ENCODE data around the gene HLA-E. TPM values are rescaled to one million over a fixed set of nuclear protein-coding genes. Genes with fewer than 3 reads are reported as not detected.

Gene HLA-E
- total and polyA plus RNA-seq, 2 of the 13 experiments (the other 11 are each of a cell fraction or from before 2014, with no cell fraction given): 45.2 to 90.4 TPM

DNA sequence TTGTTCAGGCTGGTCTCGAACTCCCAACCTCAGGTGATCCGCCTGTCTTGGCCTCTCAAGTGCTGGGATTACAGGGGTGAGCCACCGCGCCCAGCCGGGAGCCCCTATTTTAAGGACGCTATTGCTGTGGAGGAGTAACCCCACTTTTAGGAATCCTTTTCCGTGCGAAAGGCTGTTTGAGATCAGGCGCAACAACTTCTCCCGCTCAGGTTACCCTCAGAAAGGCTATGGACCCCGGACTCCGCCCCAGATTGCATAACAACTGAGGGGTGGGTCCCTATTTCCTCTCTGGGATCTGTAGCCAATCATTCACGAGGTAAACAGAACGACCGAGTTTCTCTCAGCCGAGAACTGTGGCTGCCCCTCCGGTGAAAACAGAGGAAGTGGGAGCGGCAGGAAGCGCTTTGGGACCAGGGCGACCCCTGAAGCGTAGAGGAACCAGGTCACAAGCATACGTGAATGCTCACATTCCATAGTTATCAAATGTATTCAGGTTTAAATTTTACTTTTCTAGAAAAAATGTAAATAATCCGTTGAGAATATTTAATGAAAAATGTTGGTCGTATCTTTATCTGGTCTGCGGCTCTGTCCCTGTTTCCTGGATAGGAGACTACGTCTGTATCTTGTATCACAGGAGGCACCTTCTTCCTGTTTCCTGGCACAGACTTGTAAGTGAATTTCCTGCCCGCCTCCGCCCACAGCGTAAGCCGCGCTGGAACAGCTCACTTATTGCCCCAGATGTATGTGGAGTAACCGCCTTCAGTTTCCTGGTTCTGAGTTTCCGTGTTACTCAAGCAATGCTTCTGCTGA lies 26.8 kb downstream of the HLA-E start (continued):
- no peak for TF ChIP-seq ZNF281 (CRISPR knock-in tag; IDR thresholded peaks at IDR 0.05; ENCODE audit: borderline replicate concordance)
- no peak for TF ChIP-seq ZNF720 (CRISPR knock-in tag; IDR thresholded peaks at IDR 0.05)
- TF ChIP-seq PHF8 (CRISPR knock-in tag; IDR thresholded peaks at IDR 0.05): peak; percentile 63; the same call in 1 of the 2 replicates
- peak; percentile 83 for TF ChIP-seq RXRB (CRISPR knock-in tag; IDR thresholded peaks at IDR 0.05; ENCODE audit: borderline replicate concordance)
- TF ChIP-seq ZNF562 (CRISPR knock-in tag; IDR thresholded peaks at IDR 0.05; ENCODE audit: borderline replicate concordance): no peak
- TF ChIP-seq, protein P1, sequence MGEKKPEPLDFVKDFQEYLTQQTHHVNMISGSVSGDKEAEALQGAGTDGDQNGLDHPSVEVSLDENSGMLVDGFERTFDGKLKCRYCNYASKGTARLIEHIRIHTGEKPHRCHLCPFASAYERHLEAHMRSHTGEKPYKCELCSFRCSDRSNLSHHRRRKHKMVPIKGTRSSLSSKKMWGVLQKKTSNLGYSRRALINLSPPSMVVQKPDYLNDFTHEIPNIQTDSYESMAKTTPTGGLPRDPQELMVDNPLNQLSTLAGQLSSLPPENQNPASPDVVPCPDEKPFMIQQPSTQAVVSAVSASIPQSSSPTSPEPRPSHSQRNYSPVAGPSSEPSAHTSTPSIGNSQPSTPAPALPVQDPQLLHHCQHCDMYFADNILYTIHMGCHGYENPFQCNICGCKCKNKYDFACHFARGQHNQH (CRISPR knock-in tag; IDR thresholded peaks at IDR 0.05): peak; percentile 96
- TF ChIP-seq PRPF4 (IDR thresholded peaks at IDR 0.05; ENCODE audit: low read depth, low read length, poor library complexity, severe bottlenecking): peak; percentile 46
- no peak for TF ChIP-seq ZBTB3 (CRISPR knock-in tag; IDR thresholded peaks at IDR 0.05; ENCODE audit: borderline replicate concordance, low read depth)
- TF ChIP-seq RBFOX2 (IDR thresholded peaks at IDR 0.05; ENCODE audit: low read depth, low read length): peak; percentile 70
- TF ChIP-seq ZNF773 (CRISPR knock-in tag; IDR thresholded peaks at IDR 0.05; ENCODE audit: borderline replicate concordance): no peak
- TF ChIP-seq, protein P2, sequence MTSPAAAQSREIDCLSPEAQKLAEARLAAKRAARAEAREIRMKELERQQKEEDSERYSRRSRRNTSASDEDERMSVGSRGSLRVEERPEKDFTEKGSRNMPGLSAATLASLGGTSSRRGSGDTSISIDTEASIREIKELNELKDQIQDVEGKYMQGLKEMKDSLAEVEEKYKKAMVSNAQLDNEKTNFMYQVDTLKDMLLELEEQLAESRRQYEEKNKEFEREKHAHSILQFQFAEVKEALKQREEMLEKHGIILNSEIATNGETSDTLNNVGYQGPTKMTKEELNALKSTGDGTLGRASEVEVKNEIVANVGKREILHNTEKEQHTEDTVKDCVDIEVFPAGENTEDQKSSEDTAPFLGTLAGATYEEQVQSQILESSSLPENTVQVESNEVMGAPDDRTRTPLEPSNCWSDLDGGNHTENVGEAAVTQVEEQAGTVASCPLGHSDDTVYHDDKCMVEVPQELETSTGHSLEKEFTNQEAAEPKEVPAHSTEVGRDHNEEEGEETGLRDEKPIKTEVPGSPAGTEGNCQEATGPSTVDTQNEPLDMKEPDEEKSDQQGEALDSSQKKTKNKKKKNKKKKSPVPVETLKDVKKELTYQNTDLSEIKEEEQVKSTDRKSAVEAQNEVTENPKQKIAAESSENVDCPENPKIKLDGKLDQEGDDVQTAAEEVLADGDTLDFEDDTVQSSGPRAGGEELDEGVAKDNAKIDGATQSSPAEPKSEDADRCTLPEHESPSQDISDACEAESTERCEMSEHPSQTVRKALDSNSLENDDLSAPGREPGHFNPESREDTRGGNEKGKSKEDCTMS (CRISPR knock-in tag; conservative IDR thresholded peaks at IDR 0.05): no peak
- TF ChIP-seq SMYD3 (CRISPR knock-in tag; IDR thresholded peaks at IDR 0.05): no peak
- TF ChIP-seq ZNF878 (CRISPR knock-in tag; IDR thresholded peaks at IDR 0.05): peak; percentile 84; the same call in 1 of the 2 replicates
- TF ChIP-seq ZNF577 (CRISPR knock-in tag; IDR thresholded peaks at IDR 0.05; ENCODE audit: borderline replicate concordance, low read depth): no peak
- no peak for TF ChIP-seq TBP (CRISPR knock-in tag; IDR thresholded peaks at IDR 0.05)
- no peak; the same call in 1 of the 2 replicates for TF ChIP-seq SPEN (CRISPR knock-in tag; IDR thresholded peaks at IDR 0.05; ENCODE audit: low read depth)
- TF ChIP-seq TBX2 (CRISPR knock-in tag; IDR thresholded peaks at IDR 0.05; ENCODE audit: borderline replicate concordance): no peak; the same call in none of the 2 replicates
- no peak for TF ChIP-seq REL (CRISPR knock-in tag; conservative IDR thresholded peaks at IDR 0.05)
